NB4 (cell line): ENCODE data around the gene C6orf89.

Source experiments
- DNase-seq: peaks from one replicate; pipeline ENCODE4 v3.0.0; 2010; ENCODE audit warnings: low read depth
- H3K4me3 ChIP-seq: one replicate; pipeline ENCODE4 v1.5.1; 2011; ENCODE audit warnings: mild to moderate bottlenecking, low read depth, low read length, moderate library complexity
- CTCF ChIP-seq: IDR thresholded peaks from one replicate; pipeline ENCODE4 v1.5.1; 2012; ENCODE audit warnings: low read depth, low read length
- MAX ChIP-seq: IDR thresholded peaks from 2 replicates; pipeline ENCODE4 v1.6.1; 2011; ENCODE audit warnings: low read depth, low read length
- MYC ChIP-seq: IDR thresholded peaks from 2 replicates; pipeline ENCODE4 v1.6.1; 2011; ENCODE audit warnings: low read depth, low read length
- POLR2A ChIP-seq: IDR thresholded peaks from 2 replicates; pipeline ENCODE4 v1.6.1; 2011; ENCODE audit warnings: mild to moderate bottlenecking; ENCODE audit not compliant: insufficient read length; ENCODE audit errors: extremely low read depth

C6orf89 gene

GRCh38 chr6:36963451-36964290, 77.9 kb downstream of the C6orf89 start:
- TF ChIP-seq POLR2A (no peak), MYC (no peak), MAX (no peak), CTCF (no peak)
- DNase-seq = no peak

GRCh38 chr6:36964349-36964748, 78.6 kb downstream of the C6orf89 start:
- H3K4me3 ChIP-seq = no peak overlapping the region
- no peak for DNase-seq
- TF ChIP-seq CTCF (no peak), MYC (no peak), MAX (no peak), POLR2A (no peak)

More at GRCh38 chr6:36963451-36964290, 77.9 kb downstream of the C6orf89 start:
- no peak overlapping the region for H3K4me3 ChIP-seq

GRCh38 chr6:36964908-36965307, 79.2 kb downstream of the C6orf89 start:
- no peak for TF ChIP-seq MAX
- TF ChIP-seq MYC = no peak
- TF ChIP-seq POLR2A = no peak
- no peak for TF ChIP-seq CTCF
- H3K4me3 ChIP-seq = no peak overlapping the region
- no peak for DNase-seq

- TF ChIP-seq CTCF = no peak
- no peak for TF ChIP-seq MAX
- TF ChIP-seq MYC = no peak
- no peak for TF ChIP-seq POLR2A
- no peak overlapping the region for H3K4me3 ChIP-seq
- DNase-seq = no peak
These were observed 81.5 kb downstream of the C6orf89 start for GRCh38 chr6:36967301-36967700.

- no peak for DNase-seq
- no peak for TF ChIP-seq MAX
- TF ChIP-seq CTCF = no peak
- TF ChIP-seq POLR2A = no peak
- no peak for TF ChIP-seq MYC
- no peak overlapping the region for H3K4me3 ChIP-seq
These were observed 82.0 kb downstream of the C6orf89 start for GRCh38 chr6:36967757-36968156.
